T-helper 1 cell treated with Interleukin-12 subunit alpha and Interleukin-12 subunit beta and Interleukin-4 antibody, amounts not matched to agents 30 μg/mL and 1 μg/mL, for 36 hours (primary cell): ENCODE measurements around the gene AUTS2.

ENCODE experiments used
- H3K27ac Mint-ChIP-seq: one replicate; pipeline ENCODE4 v1.8.0; 2021; ENCODE audit warnings: mild to moderate bottlenecking, mixed read lengths
- H3K27me3 Mint-ChIP-seq: one replicate; pipeline ENCODE4 v1.8.0; 2021; ENCODE audit warnings: low read depth, mixed read lengths
- H3K36me3 Mint-ChIP-seq: one replicate; pipeline ENCODE4 v1.8.0; 2021; ENCODE audit warnings: low read depth, mixed read lengths
- H3K4me1 Mint-ChIP-seq: one replicate; pipeline ENCODE4 v1.8.0; 2021; ENCODE audit warnings: low read depth, mixed read lengths
- H3K4me3 Mint-ChIP-seq: one replicate; pipeline ENCODE4 v1.8.0; 2021; ENCODE audit warnings: mild to moderate bottlenecking, moderate library complexity, mixed read lengths
- H3K9me3 Mint-ChIP-seq: one replicate; pipeline ENCODE4 v1.8.0; 2021; ENCODE audit warnings: mixed read lengths

Gene AUTS2

GRCh38 chr7:70082099-70082611 lies 483.9 kb downstream of the AUTS2 start:
- Mint-ChIP-seq H3K27me3 (no peaks in the 10 kb centered on the region), H3K9me3 (peaks cover 5% of the 10 kb centered on the region), H3K4me1 (no peaks in the 10 kb centered on the region), H3K4me3 (no peak overlapping the region), H3K27ac (no peak overlapping the region), H3K36me3 (no peaks in the 10 kb centered on the region)

DNA sequence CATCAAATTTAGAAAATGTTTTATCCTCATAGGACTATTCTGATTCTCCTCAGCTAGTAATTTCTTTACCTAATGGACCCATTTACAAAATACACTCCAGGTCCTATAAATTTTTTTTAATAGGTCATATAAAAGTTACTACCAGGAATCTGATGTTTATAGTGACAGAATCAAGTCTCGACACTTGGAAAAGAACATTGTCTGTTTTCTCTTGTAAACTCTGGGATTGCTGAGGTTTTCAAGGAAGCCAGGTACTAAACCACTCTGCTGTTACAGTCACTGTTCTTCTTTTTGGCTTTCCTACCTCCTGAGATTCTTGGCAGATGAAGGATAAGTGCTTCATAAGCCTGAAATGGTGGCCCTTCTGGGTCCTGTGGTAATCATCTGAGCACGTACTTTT lies 493.1 kb downstream of the AUTS2 start:
- Mint-ChIP-seq H3K9me3 (peaks cover 7% of the 10 kb centered on the region), H3K27me3 (no peaks in the 10 kb centered on the region), H3K36me3 (no peaks in the 10 kb centered on the region), H3K4me3 (no peak overlapping the region), H3K4me1 (no peaks in the 10 kb centered on the region), H3K27ac (no peak overlapping the region)

DNA sequence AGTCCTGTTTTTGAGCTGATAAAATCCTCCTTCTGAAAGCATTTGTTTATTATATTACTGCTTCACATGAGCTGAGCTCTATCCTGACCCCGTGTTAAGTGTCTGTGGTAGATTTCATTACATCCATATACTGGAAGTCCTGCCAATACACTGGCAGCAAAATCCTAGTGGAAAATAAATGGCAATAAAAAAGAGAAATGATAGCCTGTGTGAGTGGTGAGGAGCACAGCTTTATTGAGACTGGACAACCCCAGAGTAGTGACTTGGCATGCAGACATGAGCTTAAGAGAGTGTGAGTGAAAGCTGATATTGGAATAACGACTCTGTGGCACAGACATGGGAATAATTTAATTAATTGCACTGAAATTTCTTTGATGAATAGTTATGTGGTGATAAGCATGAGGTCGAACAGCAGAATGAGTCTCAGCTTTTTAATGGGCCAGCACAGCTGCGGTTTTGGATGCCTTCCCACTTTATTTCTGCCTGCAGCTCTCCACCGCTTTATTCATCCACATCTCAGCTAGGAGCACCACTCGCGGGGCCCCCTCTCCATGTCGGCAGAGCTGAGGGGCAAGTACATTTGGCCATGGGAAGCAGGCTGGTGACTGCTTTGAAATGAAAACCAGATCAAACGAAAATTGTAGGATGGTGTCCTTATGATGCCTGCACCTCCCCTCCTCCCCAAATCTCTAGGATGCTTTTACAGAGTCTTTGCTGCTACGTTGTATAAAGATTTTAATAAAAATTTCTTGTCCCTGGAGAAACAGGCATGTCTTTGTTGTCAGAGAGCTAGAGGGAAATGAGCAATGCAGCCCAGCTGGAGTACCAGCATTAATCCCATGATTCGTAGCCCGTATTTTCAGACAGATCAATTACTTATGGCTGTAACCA lies 494.3 kb downstream of the AUTS2 start:
- Mint-ChIP-seq H3K4me1 (no peaks in the 10 kb centered on the region), H3K9me3 (peaks cover 7% of the 10 kb centered on the region), H3K27ac (no peak overlapping the region), H3K4me3 (no peak overlapping the region), H3K27me3 (no peaks in the 10 kb centered on the region), H3K36me3 (no peaks in the 10 kb centered on the region)

GRCh38 chr7:70093205-70093904 lies 495.1 kb downstream of the AUTS2 start:
- Mint-ChIP-seq H3K36me3 (no peaks in the 10 kb centered on the region), H3K27ac (no peak overlapping the region), H3K9me3 (peaks cover 2% of the 10 kb centered on the region), H3K27me3 (no peaks in the 10 kb centered on the region), H3K4me1 (no peaks in the 10 kb centered on the region), H3K4me3 (no peak overlapping the region)

DNA sequence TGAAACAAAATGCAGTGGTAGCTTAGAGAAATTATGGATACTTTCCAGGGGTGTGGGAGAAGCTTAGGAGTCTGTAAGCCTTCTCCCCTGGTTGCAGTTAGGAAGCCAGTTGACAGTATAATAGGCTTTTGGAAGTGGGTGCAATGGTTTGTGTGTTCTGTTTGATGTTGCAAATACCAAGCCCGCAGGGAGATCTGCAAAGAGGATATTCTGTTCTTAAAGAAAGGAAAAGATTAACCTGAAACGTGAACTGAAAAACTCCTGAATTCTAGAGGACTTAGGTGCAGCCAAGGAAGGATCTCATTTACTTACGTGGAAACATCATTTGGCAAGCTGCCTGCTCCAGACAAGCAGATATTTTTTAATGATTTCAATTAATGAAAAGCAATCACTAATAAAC lies 496.6 kb downstream of the AUTS2 start:
- no peaks in the 10 kb centered on the region for H3K27me3 Mint-ChIP-seq
- no peaks in the 10 kb centered on the region for H3K9me3 Mint-ChIP-seq
- H3K4me3 Mint-ChIP-seq, result no peak overlapping the region
- no peaks in the 10 kb centered on the region for H3K36me3 Mint-ChIP-seq
- H3K4me1 Mint-ChIP-seq, result no peaks in the 10 kb centered on the region
- no peak overlapping the region for H3K27ac Mint-ChIP-seq

- Mint-ChIP-seq H3K27ac (no peak overlapping the region), H3K4me3 (no peak overlapping the region), H3K27me3 (no peaks in the 10 kb centered on the region), H3K4me1 (no peaks in the 10 kb centered on the region), H3K36me3 (no peaks in the 10 kb centered on the region), H3K9me3 (no peaks in the 10 kb centered on the region)
These were observed 499.4 kb downstream of the AUTS2 start for GRCh38 chr7:70097645-70098044.

- H3K4me1 Mint-ChIP-seq, result no peaks in the 10 kb centered on the region
- H3K4me3 Mint-ChIP-seq, result no peak overlapping the region
- H3K27me3 Mint-ChIP-seq, result no peaks in the 10 kb centered on the region
- no peak overlapping the region for H3K27ac Mint-ChIP-seq
- H3K36me3 Mint-ChIP-seq, result no peaks in the 10 kb centered on the region
- H3K9me3 Mint-ChIP-seq, result no peaks in the 10 kb centered on the region
These were observed 499.9 kb downstream of the AUTS2 start for GRCh38 chr7:70098133-70098561.

- Mint-ChIP-seq H3K4me3 (no peak overlapping the region), H3K27me3 (no peaks in the 10 kb centered on the region), H3K4me1 (no peaks in the 10 kb centered on the region), H3K27ac (no peak overlapping the region), H3K36me3 (no peaks in the 10 kb centered on the region), H3K9me3 (no peaks in the 10 kb centered on the region)
These were observed 500.8 kb downstream of the AUTS2 start for GRCh38 chr7:70098905-70099672.

GRCh38 chr7:70104243-70104642 lies 506.0 kb downstream of the AUTS2 start:
- no peak overlapping the region for H3K27ac Mint-ChIP-seq
- no peaks in the 10 kb centered on the region for H3K9me3 Mint-ChIP-seq
- no peak overlapping the region for H3K4me3 Mint-ChIP-seq
- H3K4me1 Mint-ChIP-seq, result no peaks in the 10 kb centered on the region
- H3K36me3 Mint-ChIP-seq, result no peaks in the 10 kb centered on the region
- H3K27me3 Mint-ChIP-seq, result no peaks in the 10 kb centered on the region

DNA sequence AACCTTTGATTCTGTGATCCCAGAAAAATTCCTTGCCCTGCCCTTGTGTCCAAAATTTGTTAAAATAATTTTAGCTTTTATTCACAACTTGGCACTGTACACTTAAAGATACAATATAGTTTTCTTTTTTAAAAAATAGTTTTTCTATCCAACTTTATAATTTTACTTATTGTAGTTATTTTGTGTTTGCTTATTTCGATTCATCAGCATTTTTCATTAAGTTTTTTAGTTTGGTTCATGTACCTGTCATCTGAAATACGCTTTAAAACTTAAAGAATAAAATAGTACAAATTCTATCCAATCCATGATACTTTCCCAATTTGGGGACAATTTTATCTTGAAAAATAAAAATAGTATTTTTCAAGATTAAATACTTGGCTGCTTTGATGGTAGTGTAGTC lies 514.8 kb downstream of the AUTS2 start:
- Mint-ChIP-seq H3K4me1 (no peaks in the 10 kb centered on the region), H3K4me3 (no peak overlapping the region), H3K27me3 (no peaks in the 10 kb centered on the region), H3K9me3 (no peaks in the 10 kb centered on the region), H3K27ac (no peak overlapping the region), H3K36me3 (no peaks in the 10 kb centered on the region)

DNA sequence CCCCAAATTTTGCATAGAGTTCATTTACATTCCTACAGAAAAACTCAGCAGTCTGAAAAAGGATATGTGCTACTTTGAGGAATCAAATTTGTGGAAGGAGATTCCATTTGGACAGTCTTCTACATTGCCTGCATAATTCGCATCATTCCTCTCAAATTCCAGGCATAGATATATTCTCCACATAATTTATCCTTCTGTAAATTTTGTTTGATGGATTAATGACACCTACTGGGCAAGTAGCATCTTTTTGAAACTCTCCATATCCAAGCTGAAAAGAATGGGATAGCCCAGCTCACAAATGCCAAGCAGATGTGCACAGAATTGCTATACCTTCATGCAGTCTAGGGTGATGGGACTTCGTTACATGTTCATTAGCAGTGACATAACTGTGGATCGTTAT lies 515.3 kb downstream of the AUTS2 start:
- Mint-ChIP-seq H3K36me3 (no peaks in the 10 kb centered on the region), H3K27me3 (no peaks in the 10 kb centered on the region), H3K4me3 (no peak overlapping the region), H3K27ac (no peak overlapping the region), H3K9me3 (no peaks in the 10 kb centered on the region), H3K4me1 (no peaks in the 10 kb centered on the region)

GRCh38 chr7:70114806-70115205 lies 516.5 kb downstream of the AUTS2 start:
- Mint-ChIP-seq H3K4me3 (no peak overlapping the region), H3K27me3 (no peaks in the 10 kb centered on the region), H3K36me3 (no peaks in the 10 kb centered on the region), H3K27ac (no peak overlapping the region), H3K4me1 (no peaks in the 10 kb centered on the region), H3K9me3 (no peaks in the 10 kb centered on the region)

DNA sequence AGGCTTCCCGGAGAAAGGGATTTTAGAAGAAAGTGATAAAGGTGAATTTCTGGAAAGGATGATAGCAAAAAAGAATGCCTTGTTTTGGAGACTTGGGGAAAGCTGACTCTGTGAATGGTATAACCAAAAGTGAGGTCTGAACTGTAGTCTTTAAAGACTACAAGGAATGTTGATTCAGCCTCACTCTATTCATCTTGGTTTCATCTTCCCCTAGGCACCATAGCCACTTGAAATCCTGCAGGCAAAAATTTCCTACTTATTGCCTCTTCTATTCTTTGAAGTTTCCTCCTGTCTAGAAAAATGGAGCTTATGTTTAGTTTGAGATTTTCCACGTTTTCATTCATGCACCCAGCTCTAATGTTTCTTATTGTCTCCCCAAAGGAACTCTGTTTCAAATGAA lies 518.0 kb downstream of the AUTS2 start:
- Mint-ChIP-seq H3K9me3 (peaks cover 6% of the 10 kb centered on the region), H3K27me3 (no peaks in the 10 kb centered on the region), H3K36me3 (no peaks in the 10 kb centered on the region), H3K4me1 (no peaks in the 10 kb centered on the region), H3K4me3 (no peak overlapping the region), H3K27ac (no peak overlapping the region)

DNA sequence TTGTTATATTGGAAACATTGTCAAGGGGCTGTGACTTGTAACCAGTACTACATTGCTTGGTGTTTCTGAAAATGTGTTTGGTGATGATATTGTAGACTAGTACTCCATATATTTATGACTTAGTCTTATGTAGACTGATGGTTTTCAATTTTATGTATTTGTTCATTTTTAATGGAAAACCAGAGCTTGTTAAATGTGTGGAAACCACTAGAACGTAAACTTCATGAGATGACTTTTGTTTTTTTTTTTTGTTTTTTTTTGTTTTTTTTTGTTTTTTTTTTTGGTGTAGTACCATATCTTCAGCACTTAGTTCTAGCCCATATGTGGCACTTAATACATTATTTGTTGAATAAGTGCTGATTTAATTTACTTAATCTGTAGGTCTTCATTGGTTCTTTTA lies 518.6 kb downstream of the AUTS2 start:
- Mint-ChIP-seq H3K27me3 (no peaks in the 10 kb centered on the region), H3K27ac (no peak overlapping the region), H3K4me3 (no peak overlapping the region), H3K9me3 (peaks cover 10% of the 10 kb centered on the region), H3K36me3 (no peaks in the 10 kb centered on the region), H3K4me1 (no peaks in the 10 kb centered on the region)
